Measurements from ENCODE around the gene PLPP2.

Gene PLPP2

GRCh38 chr19:291006-291521 is at the start of gene PLPP2:
Gene PLPP2 (minus strand): TSS chr19:291403. CDS start chr19:291336, 67 bp downstream.
- DNase-seq, result no peak

DNA sequence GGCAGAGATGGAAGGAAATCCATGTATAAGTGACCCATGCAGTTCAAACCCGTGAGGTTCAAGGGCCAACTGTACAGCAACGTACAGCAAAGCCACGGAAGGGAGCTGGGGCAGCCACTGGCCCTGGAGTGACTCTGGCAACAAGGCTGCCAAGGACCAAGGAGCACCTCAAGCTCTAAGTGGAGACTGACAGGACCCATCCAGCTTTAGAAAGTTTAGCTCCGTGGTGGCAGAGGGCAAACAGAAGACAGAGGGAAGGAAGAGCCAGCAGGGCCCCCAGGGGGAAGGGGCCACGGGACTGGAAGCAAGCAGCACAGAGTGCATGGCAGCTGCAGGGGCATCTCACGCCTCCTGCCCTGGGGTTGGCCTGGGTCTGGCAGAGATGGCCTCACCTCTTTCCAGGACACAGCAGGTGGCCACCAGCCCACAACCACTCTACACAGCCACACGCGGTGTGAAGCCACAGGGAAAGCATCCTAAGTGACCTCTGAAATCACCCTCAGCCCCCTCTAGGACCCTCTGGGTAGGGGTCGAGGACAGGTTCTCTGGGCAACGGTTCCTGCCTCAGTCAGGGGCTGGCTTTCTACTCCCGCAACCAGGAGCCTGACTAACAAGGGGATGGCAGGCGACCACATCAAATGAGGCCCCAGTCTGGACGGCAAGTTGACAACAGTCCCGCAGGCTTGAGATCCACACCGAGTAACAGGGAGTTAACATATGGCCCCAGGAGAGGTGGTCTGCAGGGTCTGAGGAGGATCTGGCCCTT is 49.6 kb upstream of the PLPP2 start:
- DNase-seq, result no peak

- DNase-seq, result no peak
Observed at GRCh38 chr19:339262-339887, 48.2 kb upstream of the PLPP2 start.

DNA sequence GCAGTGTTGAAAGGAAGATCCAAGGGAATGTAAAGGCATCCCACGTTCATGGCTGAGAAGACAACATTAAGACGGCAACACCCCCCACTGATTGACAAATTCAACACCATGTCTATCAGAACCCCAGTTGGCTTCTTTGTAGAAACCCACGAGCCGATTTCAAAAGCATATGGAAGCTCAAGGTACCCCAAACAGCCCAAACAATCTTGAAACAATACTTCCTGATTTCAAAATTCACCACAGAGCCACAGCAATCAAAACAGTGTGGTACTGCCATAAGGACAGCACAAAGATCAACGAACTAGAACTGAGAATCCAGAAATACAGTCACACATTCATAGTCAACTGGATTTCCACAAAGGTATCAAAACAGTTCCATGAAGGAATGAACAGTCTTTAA is 47.2 kb upstream of the PLPP2 start:
- DNase-seq, result no peak

DNA sequence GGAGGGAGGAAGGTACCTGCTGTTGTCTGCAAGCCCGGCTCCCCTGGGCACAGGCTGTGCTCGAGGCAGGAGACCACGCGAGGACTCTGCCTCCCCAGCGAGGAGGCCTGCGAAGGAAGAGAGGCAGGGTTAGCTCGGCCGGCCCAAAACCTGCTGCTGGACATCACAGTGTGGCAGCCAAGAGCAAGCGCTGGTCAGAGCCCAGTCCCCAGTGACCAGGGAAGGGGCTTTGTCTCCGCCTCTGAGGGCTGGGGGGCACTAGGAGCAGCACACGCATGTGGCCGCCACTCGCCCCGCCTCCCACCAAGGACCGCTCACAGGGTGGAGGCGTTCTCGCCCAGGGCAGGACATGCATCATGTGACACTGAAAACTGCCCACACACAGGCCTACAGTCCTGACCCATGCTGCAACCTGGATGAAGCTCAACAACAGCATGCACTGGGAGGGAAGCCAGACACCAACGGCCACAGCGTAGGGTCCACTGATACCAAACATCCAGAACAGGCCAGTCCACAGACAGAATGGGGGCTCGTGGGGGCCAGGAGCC is 44.9 kb upstream of the PLPP2 start:
- DNase-seq, result no peak

DNA sequence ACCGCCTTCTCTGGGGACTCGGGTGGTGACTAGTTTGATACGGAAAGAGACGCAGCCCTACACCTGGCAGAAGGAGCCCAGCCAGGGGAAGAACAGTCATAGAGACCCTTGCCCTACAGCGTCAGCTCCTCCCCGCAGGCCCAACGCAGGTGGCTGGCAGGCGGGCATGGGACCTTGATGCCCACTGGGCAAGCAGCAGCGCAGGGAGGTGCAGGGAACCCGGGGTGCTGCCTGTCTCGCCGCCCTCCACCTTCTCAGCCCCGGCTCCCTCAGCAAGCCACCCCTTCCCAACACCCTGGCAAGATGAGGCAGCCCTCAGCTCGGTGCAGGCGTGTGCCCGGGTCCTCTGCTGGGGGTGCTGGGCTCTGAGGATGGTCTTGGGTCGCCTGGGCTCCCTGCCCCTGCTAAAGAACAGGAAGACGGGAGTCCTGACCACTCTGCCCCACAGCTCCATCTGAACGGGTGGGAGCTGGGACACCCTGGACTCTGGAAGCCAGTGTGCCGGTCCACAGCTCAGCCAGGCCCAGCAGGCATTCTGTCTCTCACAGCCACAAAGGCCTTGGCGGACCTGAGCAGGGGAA is 44.4 kb upstream of the PLPP2 start:
- no peak for DNase-seq

GRCh38 chr19:335072-335471 is 43.9 kb upstream of the PLPP2 start:
- no peak for DNase-seq

DNA sequence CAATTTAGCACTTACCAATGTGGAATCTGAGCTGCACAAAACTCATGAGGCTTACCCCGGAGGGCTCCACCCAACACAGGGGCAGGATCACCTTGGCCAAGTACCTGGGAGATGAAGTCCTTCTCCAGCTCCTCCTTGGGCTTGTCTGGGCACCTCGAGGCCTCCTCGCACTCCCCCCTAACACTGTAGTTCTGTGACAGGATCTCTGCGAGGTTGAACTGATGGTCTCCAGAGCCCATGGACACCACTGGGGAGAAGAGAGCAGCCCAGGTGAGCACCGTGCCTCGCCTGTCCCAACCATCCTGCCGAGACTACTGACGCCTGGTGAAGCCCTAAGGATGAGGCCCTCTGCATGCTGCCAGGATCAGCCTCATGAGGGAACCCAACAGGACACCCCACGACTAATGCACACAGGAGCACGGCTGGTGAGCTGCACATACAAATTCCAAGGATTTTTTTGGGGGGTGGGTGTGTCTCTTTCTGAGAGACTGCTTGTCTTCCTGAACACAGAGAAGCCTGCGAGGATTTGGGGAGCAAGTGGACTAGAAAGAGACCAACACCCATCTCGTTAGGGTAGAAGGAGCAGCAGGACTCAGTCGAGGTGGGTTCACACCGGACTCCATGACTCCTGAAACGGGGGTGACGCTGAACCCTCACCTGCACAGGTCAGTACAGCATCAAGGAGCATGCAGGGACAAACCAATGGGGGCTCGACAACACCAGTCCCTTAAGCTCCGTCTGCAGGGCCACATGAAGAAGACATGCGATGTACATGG is 43.3 kb upstream of the PLPP2 start:
- DNase-seq, result no peak

- DNase-seq, result no peak
Observed at GRCh38 chr19:330503-330902, 39.3 kb upstream of the PLPP2 start.

- no peak for DNase-seq
Observed at GRCh38 chr19:329876-330275, 38.7 kb upstream of the PLPP2 start.

DNA sequence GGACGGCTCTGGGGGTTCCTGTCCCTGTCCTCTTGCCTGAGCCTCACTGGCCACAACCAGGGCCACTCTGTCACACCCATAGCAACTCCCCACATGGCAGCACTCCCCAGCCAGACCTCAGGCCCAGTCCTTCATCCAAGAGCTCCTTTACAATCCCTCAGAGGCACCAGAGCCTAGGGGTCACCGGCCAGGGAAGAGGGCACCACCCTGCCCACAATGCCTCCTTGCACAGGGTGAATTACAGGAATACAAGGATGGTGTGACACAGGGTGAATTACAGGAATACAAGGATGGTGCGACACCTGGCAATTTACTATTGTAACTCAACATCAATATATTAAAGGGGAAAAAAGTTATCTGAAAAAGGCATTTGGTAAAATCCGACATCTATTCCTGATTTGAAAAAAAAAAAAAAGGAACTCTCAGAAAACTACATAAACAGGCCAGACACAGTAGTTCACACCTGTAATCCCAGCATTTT is 36.9 kb upstream of the PLPP2 start:
- no peak for DNase-seq

- DNase-seq, result no peak
Observed at GRCh38 chr19:327291-328024, 36.3 kb upstream of the PLPP2 start.

GRCh38 chr19:326871-327270 is 35.7 kb upstream of the PLPP2 start:
- DNase-seq, result no peak

GRCh38 chr19:325937-326565 is 34.8 kb upstream of the PLPP2 start:
- DNase-seq, result no peak

DNA sequence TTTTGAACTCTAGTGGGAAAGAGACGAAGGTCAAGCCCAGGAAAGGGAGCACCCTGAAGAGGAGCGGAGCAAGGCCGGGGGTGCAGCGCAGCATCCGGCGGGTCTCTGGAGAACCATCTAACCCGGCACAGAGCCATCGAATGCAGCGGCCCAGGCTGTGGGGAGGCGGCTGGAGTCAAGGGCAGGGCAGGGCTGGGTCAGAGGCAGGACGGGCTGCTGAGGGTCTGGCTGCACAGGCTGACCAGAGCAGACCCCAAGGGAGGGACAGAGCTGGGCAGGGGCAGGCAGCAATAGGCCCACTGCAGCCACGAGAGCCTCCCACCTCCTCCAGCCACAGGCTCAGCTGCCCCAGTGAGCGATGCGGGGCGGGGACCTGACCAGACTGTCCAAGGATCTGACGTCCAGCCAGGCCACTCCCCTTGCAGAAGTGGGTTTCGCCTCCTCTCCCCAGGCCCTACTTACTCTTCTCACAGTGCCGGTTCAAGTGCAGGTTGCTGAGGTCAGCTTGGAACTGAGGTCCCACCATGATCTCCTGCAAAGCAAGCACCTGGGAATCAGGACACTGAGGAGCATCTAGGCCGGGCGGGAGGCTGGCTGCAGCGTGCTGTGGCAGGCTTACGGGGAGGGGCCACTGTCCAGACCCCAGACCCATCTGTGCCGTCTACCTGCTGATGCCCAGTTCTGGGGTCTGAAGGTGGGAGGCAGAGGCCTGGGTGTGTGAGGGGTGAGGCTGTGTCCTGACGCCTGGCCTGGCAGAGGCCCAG is 34.2 kb upstream of the PLPP2 start:
- DNase-seq, result no peak

- no peak for DNase-seq
Observed at GRCh38 chr19:324716-325115, 33.5 kb upstream of the PLPP2 start.

DNA sequence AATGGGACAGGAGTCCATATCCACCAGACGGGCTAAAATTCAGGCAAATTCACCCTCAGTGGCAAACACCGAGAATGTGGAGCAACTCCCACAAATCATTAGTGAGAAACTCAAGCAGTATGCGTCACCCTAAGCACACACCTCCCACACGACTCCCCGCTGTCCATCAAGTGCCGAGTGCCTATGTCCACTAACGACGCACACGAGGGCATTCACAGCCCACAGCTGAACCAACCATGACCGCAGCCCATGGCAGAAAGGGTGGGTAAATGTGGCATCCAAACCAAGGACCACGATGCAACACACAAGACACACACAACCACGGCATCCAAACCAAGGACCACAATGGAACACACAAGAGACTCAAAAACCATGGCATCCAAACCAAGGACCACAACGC is 31.4 kb upstream of the PLPP2 start:
- DNase-seq, result no peak

- DNase-seq, result no peak
Observed at GRCh38 chr19:318509-318774, 27.2 kb upstream of the PLPP2 start.

DNA sequence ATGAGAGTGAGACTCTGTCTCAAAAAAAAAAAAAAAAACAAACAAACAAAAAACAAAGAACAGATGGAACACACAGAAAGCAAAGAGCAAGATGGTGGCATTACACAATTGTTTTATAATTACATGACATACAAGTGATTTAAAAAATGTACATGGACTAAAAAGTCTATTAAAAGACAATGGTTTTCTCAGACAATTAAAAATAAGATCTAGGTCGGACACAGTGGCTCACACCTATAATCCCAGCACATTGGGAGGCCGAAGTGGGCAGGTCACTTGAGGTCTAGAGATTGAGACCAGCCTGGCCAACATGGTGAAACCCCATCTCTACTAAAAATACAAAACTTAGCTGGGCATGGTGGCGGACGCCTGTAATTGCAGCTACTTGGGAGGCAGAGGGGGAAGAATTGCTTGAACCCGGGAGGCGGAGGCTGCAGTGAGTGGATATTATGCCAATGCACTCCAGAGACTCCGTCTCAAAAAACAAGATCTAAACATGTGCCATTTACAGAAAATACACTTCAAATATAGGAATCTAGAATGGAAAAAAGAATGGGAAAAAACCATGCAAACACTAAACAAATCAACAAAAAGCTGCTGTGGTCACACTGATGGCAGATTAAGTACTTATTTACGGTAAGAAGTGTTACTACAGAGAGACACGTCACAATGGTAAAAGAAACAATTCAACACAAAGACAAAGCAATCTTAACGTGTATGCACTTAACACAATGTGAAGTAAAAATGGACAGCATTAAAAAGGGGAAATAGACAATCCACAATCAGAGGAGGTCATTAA is 26.7 kb upstream of the PLPP2 start:
- no peak for DNase-seq

- no peak for DNase-seq
Observed at GRCh38 chr19:315811-316210, 24.6 kb upstream of the PLPP2 start.

Data from stimulated activated naive CD4-positive, alpha-beta T cell treated with Interleukin-2 at 50 U/mL for 16 hours (primary cell).